ENCODE measurements around the gene DMXL1.
"Not testable (repeated sequence)": the region's sequence is repeated elsewhere in the genome, so short reads cannot be mapped to it uniquely, and the experiment has no call there.

Gene DMXL1

DNA sequence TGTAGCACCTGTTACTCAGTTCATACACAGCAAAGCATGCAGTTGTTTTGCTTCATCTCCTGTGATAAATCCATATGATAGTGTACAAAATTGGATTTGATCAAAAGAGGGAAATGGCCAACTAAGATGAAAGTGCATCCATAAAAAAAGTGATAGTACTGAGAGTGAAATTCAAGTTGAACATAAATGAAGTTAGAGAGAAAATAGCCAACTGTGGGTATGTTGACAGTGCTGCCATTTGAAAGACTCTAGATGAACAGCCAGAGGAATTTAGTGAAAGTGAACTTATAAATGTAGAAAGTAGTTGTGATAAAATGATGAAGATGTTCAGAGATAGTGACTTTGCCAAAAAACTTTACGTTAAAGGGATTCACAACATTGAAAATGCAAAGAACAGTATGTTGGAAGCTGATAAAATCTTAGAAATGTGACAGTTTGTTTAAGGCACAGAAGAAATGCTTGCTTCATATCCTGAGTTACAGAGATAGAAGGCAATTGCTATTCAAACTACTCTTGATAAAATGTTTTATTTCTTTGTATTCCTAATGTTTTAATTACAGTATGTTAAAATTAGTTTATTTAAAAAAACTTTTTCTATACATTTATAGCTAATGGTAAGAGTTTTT lies 119.7 kb downstream of the DMXL1 start:
- no peak for DNase-seq (ENCODE audit: low read depth in 2 of 2, low spot score in 1 of 2)

DNA sequence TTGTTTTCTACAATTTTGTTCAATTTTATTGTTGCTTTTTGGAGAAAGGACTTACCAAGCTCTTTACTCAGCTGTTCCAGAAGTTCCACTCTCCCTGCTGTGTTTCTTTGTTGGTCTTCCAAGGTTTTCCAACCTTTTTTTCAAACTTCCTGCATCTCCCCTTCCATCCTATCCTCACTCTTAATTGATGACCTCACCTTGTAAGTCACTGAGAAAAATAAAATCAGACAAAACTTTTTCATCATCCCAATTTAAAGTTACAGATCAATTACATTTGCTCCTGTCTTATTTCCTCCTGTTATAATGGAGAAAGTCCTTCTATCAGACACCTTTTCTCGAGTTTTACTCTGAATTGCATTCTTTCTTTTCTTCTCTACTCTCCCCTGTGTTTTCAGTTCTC lies 121.1 kb downstream of the DMXL1 start:
- DNase-seq (ENCODE audit: low read depth in 2 of 2, low spot score in 1 of 2) = no peak

DNA sequence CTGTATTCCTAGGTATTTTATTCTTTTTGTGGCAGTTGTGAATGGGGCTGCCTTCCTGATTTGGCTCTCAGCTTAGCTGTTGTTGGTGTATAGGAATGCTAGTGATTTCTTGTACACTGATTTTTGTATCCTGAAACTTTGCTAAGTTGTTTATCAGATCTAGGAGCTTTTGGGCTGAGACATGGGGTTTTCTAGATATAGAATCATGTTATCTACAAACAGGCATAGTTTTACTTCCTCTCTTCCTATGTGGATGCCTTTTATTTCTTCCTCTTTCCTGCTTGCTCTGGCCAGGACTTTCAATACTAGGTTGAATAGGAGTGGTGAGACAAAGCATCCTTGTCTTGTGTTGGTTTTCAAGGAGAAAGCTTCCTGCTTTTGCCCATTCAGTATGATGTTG lies 129.9 kb downstream of the DMXL1 start:
- no peak for DNase-seq (ENCODE audit: low read depth in 2 of 2, low spot score in 1 of 2)

DNA sequence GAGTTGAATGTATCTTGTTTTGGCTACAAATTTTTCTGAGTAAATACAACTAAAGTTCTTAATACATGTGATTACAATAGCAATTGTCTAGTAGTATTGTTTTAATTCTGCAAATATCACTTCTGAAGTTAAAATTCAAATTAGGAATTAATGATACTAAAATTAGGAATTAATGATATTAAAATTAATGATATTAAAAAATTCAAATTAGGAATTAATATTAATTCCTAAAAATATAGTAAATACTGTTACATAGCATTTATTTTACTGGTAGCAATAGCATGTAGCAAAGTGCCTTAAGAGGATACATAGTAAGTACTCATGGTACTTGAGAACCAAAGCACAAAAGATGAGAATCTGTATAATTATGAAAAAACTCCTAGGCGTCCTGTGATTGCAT lies 136.2 kb downstream of the DMXL1 start:
- no peak for DNase-seq (ENCODE audit: low read depth in 2 of 2, low spot score in 1 of 2)

DNA sequence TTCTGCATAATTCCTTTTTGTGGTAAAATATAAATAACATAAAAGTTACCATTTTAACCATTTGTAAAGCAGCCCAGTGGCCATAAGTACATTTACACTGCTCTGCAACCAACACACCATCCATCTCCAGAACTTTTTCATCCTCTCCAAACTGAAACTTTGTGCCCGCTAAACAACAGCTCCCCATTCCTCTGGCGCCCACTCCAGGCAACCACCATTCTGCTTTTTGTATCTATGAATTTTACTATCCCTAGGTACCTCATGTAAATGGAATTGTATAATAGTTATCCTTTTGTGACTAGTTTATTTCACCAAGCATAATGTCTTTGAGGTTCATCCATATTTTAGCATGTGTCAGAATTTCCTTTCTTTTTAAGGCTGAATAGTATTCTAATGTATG lies 141.1 kb downstream of the DMXL1 start:
- no peak for DNase-seq (ENCODE audit: low read depth in 2 of 2, low spot score in 1 of 2)

DNA sequence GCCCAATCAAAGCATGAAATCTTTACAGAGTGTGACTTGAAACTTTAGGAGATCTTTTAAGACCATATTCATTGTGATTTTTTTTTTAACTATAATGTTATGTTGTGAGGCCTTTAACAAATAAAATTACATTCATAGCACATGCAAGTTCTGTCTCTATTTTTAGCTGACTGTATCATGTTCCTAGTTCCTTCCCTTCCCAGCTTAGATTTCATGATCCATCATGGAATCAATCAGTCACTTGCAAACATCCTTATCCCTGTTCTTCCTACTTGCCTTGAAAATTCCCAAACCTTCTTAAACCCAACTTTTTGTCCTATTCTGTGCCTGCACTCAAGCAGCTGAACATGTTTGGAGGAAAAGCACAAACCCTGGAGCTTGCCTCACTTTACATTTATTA lies 141.8 kb downstream of the DMXL1 start:
- DNase-seq (ENCODE audit: low read depth in 2 of 2, low spot score in 1 of 2) = no peak

- no peak for DNase-seq (ENCODE audit: low read depth in 2 of 2, low spot score in 1 of 2)
These were observed 146.3 kb downstream of the DMXL1 start for GRCh38 chr5:119217183-119217582.

DNA sequence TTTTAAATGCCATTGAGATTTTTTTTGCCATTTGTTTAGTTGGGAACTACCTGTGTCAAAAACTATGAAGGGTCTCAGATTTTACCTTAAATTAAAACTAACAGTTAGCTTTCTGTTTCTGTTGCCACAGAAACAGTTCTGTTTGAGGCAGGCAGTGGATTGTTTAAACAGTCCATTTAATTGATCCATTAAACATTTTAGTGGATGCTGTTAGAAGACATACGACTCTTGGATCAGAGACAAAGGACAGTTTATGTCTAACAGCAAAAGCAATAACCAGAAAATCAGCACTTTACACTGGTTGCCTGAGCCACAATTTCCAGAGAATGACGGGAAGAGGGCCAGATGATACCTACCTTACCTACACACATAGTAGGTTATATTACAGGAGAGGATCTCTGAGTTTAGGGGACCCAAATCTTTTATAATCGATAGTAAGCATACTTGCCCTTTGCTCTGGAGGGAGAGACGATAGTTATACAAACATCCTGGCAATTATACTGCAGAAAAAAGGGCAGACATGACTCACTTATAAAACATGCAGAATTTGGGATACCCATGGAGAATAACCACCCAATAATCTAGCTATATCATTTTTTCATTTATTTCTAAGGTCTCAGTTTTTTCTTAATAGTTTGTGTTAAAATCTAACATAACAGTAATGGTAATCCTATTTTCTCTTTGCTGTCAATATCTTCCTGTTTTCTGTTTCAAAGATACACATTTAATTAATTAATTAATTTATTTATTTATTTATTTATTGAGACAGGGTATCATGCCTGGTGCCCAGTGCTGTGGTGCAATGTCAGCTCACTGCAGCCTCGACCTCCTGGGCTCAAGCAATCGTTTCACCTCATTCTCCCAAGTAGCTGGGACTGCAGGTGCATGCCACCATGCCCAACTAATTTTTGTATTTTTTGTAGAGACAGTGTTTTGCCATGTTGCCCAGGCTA lies 148.2 kb downstream of the DMXL1 start:
- no peak for DNase-seq (ENCODE audit: low read depth in 2 of 2, low spot score in 1 of 2)

DNA sequence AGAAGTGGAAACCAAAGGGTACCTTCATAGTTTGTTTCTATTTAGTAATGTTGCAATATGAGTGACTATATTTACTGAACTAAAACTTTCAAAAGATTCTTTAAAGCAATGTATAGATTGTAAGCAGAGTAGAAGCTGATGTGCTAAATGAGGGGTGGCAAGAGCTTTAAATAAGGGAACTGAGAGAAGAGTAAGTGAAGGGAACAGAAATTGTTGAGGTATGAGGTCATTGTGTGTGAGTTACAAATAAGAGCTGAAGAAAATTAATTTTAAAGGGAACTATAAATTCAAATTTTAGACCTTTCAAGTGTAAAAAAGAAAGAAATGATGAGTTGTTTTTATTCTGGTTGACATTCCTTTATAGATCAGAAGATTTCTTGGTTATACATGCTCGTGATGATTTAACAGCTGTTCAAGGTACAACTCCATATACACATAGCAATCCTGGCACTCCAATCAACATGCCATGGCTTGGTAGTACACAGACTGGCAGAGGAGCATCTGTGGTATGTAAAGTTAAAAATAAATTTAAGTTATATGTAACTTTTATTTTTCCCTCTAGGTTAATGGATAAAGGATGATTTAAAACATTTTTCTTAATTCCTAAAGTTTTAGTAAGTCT lies 149.8 kb downstream of the DMXL1 start:
- DNase-seq (ENCODE audit: low read depth in 2 of 2, low spot score in 1 of 2) = no peak

DNA sequence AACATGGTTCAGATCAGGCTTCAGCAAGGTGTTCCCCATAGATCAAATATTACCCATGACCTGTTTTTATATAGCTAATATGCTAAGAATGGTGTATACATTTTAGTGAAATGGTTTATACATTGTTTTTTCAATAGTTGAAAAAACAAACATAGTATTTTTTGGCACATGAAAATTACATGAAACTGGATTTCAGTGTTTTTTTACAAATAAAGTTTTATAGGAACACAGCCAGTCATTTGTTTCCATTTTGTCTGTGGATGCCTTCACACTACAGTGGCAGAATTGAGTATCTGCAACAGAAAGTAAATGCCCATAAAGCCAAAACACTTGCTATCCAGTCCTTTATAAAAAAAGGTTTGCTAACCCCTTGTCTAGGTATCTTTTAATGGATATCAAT lies 150.4 kb downstream of the DMXL1 start:
- DNase-seq (ENCODE audit: low read depth in 2 of 2, low spot score in 1 of 2) = no peak

DNA sequence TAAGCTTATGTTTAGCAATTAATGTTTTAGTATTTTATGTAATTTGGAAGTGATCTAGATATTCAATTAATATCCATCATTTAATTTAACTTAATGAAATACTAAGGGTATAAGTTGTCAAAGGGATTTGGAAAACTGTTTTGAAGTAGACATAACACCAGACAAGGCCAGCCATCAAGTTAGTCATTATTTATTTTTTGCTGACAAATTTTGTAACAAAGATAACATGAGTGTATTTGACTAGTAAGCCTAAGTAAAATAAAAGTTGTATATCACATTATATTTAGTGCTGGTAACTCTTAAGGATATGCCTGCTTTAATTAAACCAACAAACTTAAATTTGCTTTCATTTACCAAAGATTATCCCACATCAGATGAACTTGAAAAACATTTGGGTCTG lies 159.1 kb downstream of the DMXL1 start:
- DNase-seq (ENCODE audit: low read depth in 2 of 2, low spot score in 1 of 2) = no peak

DNA sequence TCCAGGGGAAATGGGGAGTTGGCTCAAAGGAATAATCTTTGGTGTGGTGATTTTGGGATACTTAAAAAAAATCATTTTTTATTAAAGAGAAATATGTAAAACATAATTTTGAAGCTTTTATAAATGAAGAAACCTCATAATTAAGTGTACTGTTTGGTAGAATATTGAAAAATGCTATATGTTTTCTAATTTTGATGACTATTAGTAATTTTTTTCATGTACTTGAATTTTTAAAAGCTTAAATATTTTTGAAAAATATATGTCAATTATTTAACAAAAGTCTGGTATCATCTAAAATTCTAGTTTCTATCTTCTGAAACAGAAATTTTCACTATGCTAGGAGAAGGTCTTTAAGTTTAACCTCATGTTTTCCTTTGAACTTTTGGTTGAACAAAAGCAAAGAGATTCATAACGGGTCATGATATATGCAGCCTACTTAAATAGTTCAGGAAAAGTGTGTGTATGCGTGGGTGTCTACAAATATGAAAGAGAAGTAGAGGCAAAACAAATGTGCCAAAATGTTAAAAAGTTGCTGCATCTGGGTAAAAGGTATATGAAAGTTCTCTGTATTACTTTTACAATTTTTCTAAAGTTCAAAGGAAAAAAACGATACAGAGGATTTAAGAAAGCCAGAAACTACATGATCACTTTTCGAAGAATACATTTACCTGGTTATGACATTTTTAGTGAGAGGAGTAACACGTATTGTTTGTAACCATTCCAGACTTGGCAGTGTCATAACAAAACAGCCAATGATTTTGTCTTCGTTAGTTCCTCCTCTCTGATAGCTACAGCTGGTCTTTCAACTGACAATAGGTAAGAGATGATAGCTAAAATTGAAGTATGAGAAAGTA lies 167.6 kb downstream of the DMXL1 start:
- no peak for DNase-seq (ENCODE audit: low read depth in 2 of 2, low spot score in 1 of 2)

DNA sequence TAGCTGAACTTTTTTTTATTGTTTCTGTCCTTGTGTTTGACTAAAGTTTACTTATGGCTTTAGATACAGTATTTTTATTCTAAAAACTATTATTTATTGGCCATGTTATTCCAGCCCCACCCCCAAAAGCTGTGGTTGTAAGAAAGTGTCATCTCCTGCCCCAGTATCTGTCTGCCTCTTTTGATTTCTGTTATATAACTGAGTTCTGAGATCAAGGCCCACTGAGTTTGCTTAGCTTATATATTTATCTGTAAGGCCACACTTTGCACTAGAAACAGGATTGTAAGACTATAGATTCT lies 168.2 kb downstream of the DMXL1 start:
- no peak for DNase-seq (ENCODE audit: low read depth in 2 of 2, low spot score in 1 of 2)

DNA sequence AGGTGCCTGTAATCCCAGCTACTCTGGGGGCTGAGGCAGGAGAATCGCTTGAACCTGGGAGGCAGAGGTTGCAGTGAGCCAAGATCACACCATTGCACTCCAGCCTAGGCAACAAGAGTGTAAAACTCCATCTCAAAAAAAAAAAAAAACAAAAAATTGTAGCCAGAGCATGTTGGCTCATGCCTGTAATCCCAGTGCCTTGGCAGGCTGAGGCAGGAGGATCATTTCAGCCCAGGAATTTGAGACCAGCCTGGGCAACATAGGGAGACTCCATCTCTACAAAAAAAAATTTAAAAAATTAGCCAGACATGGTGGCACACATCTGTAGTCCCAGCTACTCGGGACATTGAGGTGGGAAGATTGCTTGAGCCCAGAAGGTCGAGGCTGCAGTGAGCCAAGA lies 168.9 kb downstream of the DMXL1 start:
- DNase-seq (ENCODE audit: low read depth in 2 of 2, low spot score in 1 of 2) = not testable (repeated sequence)

- no peak for DNase-seq (ENCODE audit: low read depth in 2 of 2, low spot score in 1 of 2)
These were observed 173.0 kb downstream of the DMXL1 start for GRCh38 chr5:119243888-119244287.

DNA sequence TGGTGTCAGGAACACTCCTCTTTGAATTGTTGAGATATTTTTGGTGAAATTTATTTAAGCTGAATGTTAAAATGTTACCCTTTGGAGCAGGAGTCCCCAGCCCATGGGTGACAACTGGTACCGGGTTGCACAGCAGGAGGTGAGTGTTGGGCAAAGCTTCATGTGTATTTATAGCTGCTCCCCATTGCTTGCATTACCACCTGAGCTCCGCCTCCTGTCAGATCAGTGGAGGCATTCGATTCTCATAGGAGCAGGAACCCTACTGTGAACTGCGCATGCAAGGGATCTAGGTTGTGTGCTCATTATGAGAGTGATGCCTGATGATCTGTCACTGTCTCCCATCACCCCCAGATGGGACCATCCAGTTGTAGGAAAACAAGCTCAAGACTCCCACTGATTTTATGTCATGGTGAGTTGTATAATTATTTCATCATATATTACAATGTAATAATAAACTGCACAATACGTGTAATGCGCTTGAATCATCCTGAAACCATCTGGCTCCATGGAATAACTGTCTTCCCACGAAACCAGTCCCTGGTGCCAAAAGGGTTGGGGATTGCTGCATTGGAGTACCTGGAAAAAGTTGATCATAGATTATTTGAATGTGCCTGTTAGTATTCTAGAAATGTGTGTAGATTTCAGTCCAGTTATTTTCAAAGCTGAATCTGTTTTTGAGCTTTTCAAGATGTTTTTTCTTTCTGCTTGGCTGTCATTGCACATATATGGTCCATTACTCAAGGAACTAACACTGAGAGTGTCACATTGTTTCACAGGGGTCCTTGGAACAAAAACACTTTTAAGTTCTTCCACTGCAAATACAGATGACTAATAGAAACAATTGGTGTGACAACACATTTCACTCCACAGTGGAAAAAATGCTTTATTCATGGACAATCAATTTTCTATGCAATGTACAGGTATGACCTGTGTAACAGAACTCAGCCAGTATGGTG lies 180.3 kb downstream of the DMXL1 start:
- no peak for DNase-seq (ENCODE audit: low read depth in 2 of 2, low spot score in 1 of 2)

- DNase-seq (ENCODE audit: low read depth in 2 of 2, low spot score in 1 of 2) = no peak
These were observed 184.9 kb downstream of the DMXL1 start for GRCh38 chr5:119255571-119256356.

DNA sequence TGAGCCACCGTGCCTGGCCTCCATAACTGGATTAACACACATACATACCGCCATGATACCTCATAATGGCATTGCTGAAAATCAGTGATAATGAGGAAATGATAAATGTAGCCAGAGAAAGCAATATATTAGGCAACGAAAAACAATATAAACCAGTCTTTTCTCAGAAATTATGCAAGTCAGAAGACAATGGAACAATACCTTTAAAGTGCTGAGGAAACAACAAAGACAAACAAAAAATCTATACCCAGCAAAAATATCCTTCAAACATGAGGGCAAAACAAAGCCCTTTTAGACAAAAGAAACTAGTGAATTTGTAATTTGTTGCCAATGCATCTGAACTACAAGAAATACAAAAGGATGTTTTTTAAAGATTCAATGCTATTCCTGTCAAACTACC lies 186.7 kb downstream of the DMXL1 start:
- no peak for DNase-seq (ENCODE audit: low read depth in 2 of 2, low spot score in 1 of 2)

- DNase-seq (ENCODE audit: low read depth in 2 of 2, low spot score in 1 of 2) = no peak
These were observed 192.8 kb downstream of the DMXL1 start for GRCh38 chr5:119263639-119264038.

DNA sequence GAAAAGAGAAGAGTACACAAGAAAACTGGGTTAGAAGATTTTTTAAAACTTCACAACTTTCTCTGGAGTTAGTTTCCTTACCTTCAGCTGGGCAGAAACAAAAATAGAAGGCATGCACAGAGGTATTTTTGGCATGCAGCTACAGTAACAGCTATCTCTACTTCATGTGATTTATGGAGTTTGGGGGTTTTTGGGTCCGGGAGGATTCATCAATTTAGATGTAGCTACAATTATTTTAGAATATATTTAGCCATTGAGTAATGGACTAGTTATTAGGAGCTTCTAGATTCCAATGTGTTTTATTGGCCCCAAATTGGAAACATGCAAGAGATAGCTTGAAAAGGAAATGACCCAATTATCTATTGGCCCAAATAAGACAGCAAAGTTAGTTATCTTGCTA lies 193.3 kb downstream of the DMXL1 start:
- DNase-seq (ENCODE audit: low read depth in 2 of 2, low spot score in 1 of 2) = no peak

Measured in stimulated activated CD8-positive, alpha-beta memory T cell treated with anti-CD3 and anti-CD28 coated beads, Interleukin-4, amount 100 ng/mL, for 1 hour (primary cell).